Ishikawa (cell line): ENCODE measurements around the gene RCAN2.

ENCODE experiments used
- CEBPB ChIP-seq: IDR thresholded peaks from 2 replicates; pipeline ENCODE4 v1.6.1; 2012
- CREB1 ChIP-seq: IDR thresholded peaks from 2 replicates; pipeline ENCODE4 v1.6.1; 2012; ENCODE audit warnings: low read depth
- EGR1 ChIP-seq: IDR thresholded peaks from 2 replicates; pipeline ENCODE4 v1.6.1; 2012
- EP300 ChIP-seq: IDR thresholded peaks from 2 replicates; pipeline ENCODE4 v1.6.1; 2012; ENCODE audit warnings: borderline replicate concordance
- FOXM1 ChIP-seq: IDR thresholded peaks from 2 replicates; pipeline ENCODE4 v1.6.1; 2012; ENCODE audit warnings: low read depth, borderline replicate concordance
- NFIC ChIP-seq: IDR thresholded peaks from 2 replicates; pipeline ENCODE4 v1.6.1; 2012
- RAD21 ChIP-seq: IDR thresholded peaks from 2 replicates; pipeline ENCODE4 v1.6.1; 2012; ENCODE audit warnings: low read depth
- TAF1 ChIP-seq: IDR thresholded peaks from 2 replicates; pipeline ENCODE4 v1.6.1; 2012; ENCODE audit warnings: low read depth, mild to moderate bottlenecking
- TCF12 ChIP-seq: IDR thresholded peaks from 2 replicates; pipeline ENCODE4 v1.6.1; 2012; ENCODE audit warnings: low read depth
- TEAD4 ChIP-seq: IDR thresholded peaks from 2 replicates; pipeline ENCODE4 v1.6.1; 2012
- YY1 ChIP-seq: IDR thresholded peaks from 2 replicates; pipeline ENCODE4 v1.6.1; 2012; ENCODE audit warnings: low read depth
- ZBTB7A ChIP-seq: IDR thresholded peaks from 2 replicates; pipeline ENCODE4 v1.6.1; 2012; ENCODE audit warnings: low read depth
- TF ChIP-seq, protein P1 (sequence below): IDR thresholded peaks from 2 replicates; pipeline ENCODE4 v1.6.1; 2012
- TF ChIP-seq, protein P2 (sequence below): IDR thresholded peaks from 2 replicates; pipeline ENCODE4 v1.6.1; 2012
- TF ChIP-seq, protein P3 (sequence below): IDR thresholded peaks from 2 replicates; pipeline ENCODE4 v1.6.1; 2012; ENCODE audit warnings: low read depth, mild to moderate bottlenecking

The RCAN2 gene

DNA sequence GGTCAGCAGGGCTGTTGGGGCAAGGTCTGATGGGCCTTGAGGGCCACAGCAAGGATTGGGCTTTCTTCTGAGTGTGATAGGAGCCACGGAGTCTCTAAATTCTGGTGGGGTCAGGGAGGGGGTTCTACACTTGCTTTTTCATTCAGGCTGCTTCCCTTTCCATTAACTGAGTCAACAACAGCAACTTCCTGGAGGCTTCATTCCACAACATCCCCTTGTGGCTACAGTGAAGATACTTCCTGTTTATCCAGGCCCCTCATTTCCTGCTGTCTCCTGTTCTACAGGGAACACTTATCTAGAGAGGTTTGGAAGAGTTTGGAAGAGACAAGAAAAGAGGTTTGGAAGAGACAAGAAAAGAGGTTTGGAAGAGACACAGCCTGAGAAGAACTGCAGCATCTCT is 175.7 kb downstream of the RCAN2 start:
- TF ChIP-seq TCF12 (no peak), FOXM1 (no peak), CEBPB (no peak)

DNA sequence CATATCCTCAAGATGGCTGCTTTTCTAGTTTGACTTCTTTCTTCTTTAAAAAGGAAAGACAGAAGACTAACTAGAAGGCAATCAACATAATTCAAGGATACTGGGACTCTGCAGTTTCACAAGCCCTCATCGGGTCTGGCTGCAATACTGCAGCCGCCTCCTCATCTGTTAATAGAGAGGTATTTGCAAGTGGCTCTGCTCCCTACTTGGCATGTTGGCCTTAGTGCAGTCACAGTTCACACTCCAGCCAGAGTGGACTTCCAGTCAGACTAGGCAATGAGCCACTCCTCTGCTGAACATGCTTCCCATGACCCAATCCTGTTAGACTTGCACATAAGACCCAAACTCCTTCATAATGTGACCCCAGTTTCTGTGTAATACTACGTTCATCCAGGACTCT is 178.6 kb downstream of the RCAN2 start:
- TF ChIP-seq TAF1 (no peak), FOXM1 (no peak), CEBPB (no peak), EGR1 (no peak), CREB1 (no peak), TEAD4 (no peak), RAD21 (no peak), TCF12 (no peak), EP300 (no peak), YY1 (no peak), NFIC (no peak), ZBTB7A (no peak)
- TF ChIP-seq, protein P1, sequence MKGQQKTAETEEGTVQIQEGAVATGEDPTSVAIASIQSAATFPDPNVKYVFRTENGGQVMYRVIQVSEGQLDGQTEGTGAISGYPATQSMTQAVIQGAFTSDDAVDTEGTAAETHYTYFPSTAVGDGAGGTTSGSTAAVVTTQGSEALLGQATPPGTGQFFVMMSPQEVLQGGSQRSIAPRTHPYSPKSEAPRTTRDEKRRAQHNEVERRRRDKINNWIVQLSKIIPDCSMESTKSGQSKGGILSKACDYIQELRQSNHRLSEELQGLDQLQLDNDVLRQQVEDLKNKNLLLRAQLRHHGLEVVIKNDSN = no peak
- TF ChIP-seq, protein P2, sequence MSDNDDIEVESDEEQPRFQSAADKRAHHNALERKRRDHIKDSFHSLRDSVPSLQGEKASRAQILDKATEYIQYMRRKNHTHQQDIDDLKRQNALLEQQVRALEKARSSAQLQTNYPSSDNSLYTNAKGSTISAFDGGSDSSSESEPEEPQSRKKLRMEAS = no peak
- TF ChIP-seq, protein P3, sequence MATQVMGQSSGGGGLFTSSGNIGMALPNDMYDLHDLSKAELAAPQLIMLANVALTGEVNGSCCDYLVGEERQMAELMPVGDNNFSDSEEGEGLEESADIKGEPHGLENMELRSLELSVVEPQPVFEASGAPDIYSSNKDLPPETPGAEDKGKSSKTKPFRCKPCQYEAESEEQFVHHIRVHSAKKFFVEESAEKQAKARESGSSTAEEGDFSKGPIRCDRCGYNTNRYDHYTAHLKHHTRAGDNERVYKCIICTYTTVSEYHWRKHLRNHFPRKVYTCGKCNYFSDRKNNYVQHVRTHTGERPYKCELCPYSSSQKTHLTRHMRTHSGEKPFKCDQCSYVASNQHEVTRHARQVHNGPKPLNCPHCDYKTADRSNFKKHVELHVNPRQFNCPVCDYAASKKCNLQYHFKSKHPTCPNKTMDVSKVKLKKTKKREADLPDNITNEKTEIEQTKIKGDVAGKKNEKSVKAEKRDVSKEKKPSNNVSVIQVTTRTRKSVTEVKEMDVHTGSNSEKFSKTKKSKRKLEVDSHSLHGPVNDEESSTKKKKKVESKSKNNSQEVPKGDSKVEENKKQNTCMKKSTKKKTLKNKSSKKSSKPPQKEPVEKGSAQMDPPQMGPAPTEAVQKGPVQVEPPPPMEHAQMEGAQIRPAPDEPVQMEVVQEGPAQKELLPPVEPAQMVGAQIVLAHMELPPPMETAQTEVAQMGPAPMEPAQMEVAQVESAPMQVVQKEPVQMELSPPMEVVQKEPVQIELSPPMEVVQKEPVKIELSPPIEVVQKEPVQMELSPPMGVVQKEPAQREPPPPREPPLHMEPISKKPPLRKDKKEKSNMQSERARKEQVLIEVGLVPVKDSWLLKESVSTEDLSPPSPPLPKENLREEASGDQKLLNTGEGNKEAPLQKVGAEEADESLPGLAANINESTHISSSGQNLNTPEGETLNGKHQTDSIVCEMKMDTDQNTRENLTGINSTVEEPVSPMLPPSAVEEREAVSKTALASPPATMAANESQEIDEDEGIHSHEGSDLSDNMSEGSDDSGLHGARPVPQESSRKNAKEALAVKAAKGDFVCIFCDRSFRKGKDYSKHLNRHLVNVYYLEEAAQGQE = no peak

DNA sequence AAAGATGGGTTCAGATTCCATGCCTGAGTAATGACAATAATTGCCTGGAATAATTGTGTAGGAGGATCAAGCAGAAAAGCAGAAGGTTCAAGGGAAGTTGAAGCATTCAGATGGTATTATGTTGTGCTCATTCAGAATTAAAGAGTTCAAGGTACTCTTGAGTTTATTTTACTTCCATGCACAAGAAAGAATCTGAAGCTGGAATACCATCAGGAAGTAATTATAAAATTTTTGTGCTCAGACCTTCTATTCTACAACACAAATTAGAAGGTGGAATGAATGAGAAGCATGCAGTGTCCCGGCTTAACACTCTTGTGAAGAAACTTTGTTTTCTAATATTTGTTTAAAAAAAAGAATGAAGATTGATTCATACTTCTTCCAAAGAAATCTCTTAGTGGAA is 181.1 kb downstream of the RCAN2 start:
- no peak for TF ChIP-seq EGR1
- TF ChIP-seq FOXM1 = no peak
- no peak for TF ChIP-seq YY1
- no peak for TF ChIP-seq NFIC
- no peak for TF ChIP-seq CREB1
- TF ChIP-seq EP300 = no peak
- TF ChIP-seq, protein P1 = no peak
- TF ChIP-seq TAF1 = no peak
- no peak for TF ChIP-seq RAD21
- TF ChIP-seq TEAD4 = no peak
- TF ChIP-seq, protein P3 = no peak
- TF ChIP-seq TCF12 = no peak

DNA sequence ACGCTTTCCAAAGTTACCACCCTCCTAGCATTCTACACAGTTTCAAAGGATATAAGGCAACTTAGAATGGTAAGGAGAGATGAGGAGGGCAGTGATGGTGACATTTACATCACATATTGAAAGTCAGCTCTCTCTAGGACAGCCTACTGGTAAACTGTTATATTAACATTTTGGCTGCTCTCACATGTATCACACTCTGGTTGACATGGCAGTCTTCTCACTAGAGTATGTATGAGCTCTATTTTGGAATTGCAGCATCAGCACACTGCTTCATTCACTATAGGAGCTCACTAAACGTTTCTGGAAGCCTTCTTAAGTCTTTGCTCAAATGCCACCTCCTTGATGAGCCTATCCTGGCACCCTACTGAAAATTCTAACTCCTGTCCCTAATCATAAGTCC is 184.8 kb downstream of the RCAN2 start:
- TF ChIP-seq TEAD4 (no peak), CREB1 (no peak), TCF12 (no peak), TAF1 (no peak), NFIC (no peak), RAD21 (no peak), FOXM1 (no peak), CEBPB (no peak), EP300 (no peak), EGR1 (no peak), YY1 (no peak), ZBTB7A (no peak)
- TF ChIP-seq, protein P2 = no peak
- TF ChIP-seq, protein P3 = no peak
- TF ChIP-seq, protein P1 = no peak
